HL-60/S4 (cell line): ENCODE measurements around the gene MPZL1.

ENCODE experiments used
- in situ Hi-C: fragments of 300-500 bp; cut with MboI; formaldehyde crosslinking; loops from 2 replicates; pipeline ENCODE4 v1.14.3; 2022; ENCODE audit warnings: low sequenced_read_pairs

Gene MPZL1

GRCh38 chr1:167837326-167837725, 115.5 kb downstream of the MPZL1 start:
- in situ Hi-C loops: no loop called here

DNA sequence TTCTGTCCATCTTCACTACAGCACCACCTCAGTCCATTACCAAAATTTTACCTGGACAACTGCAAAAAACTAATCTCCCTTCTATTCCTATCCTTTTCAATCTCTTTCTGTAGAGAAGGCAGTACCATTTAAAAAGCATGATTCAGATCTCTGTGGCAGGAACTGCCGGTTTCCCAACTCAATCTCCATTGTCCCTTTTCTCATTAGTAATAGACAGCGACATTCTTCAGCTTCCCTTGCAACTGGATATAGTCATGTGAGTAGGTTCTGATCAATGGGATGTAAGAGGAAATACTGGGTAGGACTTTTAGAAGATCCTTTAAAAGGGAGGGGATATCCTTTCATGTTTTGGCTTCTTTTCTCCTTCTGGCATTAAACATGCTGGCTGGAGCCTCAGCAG, 117.2 kb downstream of the MPZL1 start:
- in situ Hi-C loops: no loop called here
